Measurements from ENCODE around the gene ACSM2B.

- TF ChIP-seq, protein P1, sequence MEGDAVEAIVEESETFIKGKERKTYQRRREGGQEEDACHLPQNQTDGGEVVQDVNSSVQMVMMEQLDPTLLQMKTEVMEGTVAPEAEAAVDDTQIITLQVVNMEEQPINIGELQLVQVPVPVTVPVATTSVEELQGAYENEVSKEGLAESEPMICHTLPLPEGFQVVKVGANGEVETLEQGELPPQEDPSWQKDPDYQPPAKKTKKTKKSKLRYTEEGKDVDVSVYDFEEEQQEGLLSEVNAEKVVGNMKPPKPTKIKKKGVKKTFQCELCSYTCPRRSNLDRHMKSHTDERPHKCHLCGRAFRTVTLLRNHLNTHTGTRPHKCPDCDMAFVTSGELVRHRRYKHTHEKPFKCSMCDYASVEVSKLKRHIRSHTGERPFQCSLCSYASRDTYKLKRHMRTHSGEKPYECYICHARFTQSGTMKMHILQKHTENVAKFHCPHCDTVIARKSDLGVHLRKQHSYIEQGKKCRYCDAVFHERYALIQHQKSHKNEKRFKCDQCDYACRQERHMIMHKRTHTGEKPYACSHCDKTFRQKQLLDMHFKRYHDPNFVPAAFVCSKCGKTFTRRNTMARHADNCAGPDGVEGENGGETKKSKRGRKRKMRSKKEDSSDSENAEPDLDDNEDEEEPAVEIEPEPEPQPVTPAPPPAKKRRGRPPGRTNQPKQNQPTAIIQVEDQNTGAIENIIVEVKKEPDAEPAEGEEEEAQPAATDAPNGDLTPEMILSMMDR (IDR thresholded peaks at IDR 0.05; ENCODE audit: low read depth, low read length): no peak
- no peak for TF ChIP-seq EZH2phosphoT487 (IDR thresholded peaks at IDR 0.05; ENCODE audit: low read depth)
Observed at GRCh38 chr16:20515688-20516090, 60.5 kb downstream of the ACSM2B start.
